Right lobe of liver (tissue), 6 donors: ENCODE results near the gene GFI1B. TPM values are rescaled to one million over a fixed set of nuclear protein-coding genes. Genes with fewer than 3 reads are reported as not detected.
"Not testable (repeated sequence)": the region's sequence is repeated elsewhere in the genome, so short reads cannot be mapped to it uniquely, and the experiment has no call there.

Experiments
- ATAC-seq, 4 donors: fragments of 200-7000 bp; cut with Tn5 transposase; one replicate each; pipeline ENCODE4 v1.9.1; 2020; ENCODE audit warnings: mild to moderate bottlenecking in 4 of 4, moderate library complexity in 4 of 4
- DNase-seq, 3 donors: peaks; one replicate each; pipeline ENCODE4 v3.0.0-alpha.2; 2020
- H3K27ac ChIP-seq, 3 donors: fragments of 200-600 bp; one replicate each; pipeline ENCODE4 v1.8.0; 2022
- H3K27me3 ChIP-seq, 2 donors: fragments of 200-600 bp; one replicate each; pipeline ENCODE4 v1.8.0; 2022
- H3K36me3 ChIP-seq, 4 donors: fragments of 200-600 bp; sonication (generic) in 1 of 4; one replicate each; pipeline versions ENCODE4 v1.5.1 to v1.8.0; 2017 to 2022; ENCODE audit warnings: control low read depth in 1 of 4
- H3K4me1 ChIP-seq, 4 donors: fragments of 200-600 bp; sonication (generic) in 1 of 4; one replicate each; pipeline versions ENCODE4 v1.5.1 to v1.8.0; 2017 to 2022; ENCODE audit warnings: control low read depth in 1 of 4
- H3K4me3 ChIP-seq, 3 donors: fragments of 200-600 bp; one replicate each; pipeline ENCODE4 v1.8.0; 2022
- H3K9me3 ChIP-seq, 4 donors: fragments of 200-600 bp; sonication (generic) in 1 of 4; one replicate each; pipeline versions ENCODE4 v1.5.1 to v1.8.0; 2017 to 2022; ENCODE audit warnings: control low read depth in 1 of 4
- POLR2A ChIP-seq: fragments of 450-650 bp; IDR thresholded peaks from one replicate; pipeline ENCODE4 v1.6.1; 2017; ENCODE audit warnings: antibody characterized with exemption, mild to moderate bottlenecking
- whole genome bisulfite sequencing: methylation state at CpG from one replicate; pipeline ENCODE4 v1.1.6; 2018; ENCODE audit warnings: low coverage, low lambda C conversion rate; ENCODE audit not compliant: insufficient coverage; ENCODE audit errors: missing lambda C conversion rate; 5-methylcytosine and 5-hydroxymethylcytosine counted together
- intact Hi-C, 2 donors: fragments of 100-400 bp; cut with DNase I; formaldehyde crosslinking; loops; one replicate each; pipeline versions ENCODE4 v1.11.2 to v1.14.1; 2022
- total RNA-seq, 6 experiments: library from RNA; depleted of rRNA in 2 of 6; stranded (reverse); fragments of >200 nt in 2 of 6; fragmentation: NEBNext Ultra II Directional in 3 of 6; extraction: Animal tissue kit (Norgen Biotek cat#: 25700) in 3 of 6; gene quantifications; one replicate each; pipeline versions ENCODE4 v1.1.0 to v1.2.4, GENCODE V29; 2016 to 2023
- TF ChIP-seq, protein P1 (sequence below), 4 donors: fragments of 200-600 bp in 3 of 4; fragments of 450-650 bp in 1 of 4; IDR thresholded peaks; one replicate each; pipeline versions ENCODE4 v1.5.1 to v1.8.0; 2016 to 2022; ENCODE audit warnings: antibody characterized with exemption in 4 of 4, mild to moderate bottlenecking in 2 of 4
- donor health status: DM: no; HTN: yes; CAD: no.
- donor health status: DM: no; HTN: no; CAD: no.
- donor health status: DM: no; HTN: no; CAD: no.
- donor health status: DM: no; HTN: yes; CAD: no.
- donor health status: DM: no; HTN: yes; CAD: no.

GFI1B gene
- total RNA-seq, 6 experiments from 2014 or later: 0.24 to 0.64 (median 0.39) TPM; not detected in 3

DNA sequence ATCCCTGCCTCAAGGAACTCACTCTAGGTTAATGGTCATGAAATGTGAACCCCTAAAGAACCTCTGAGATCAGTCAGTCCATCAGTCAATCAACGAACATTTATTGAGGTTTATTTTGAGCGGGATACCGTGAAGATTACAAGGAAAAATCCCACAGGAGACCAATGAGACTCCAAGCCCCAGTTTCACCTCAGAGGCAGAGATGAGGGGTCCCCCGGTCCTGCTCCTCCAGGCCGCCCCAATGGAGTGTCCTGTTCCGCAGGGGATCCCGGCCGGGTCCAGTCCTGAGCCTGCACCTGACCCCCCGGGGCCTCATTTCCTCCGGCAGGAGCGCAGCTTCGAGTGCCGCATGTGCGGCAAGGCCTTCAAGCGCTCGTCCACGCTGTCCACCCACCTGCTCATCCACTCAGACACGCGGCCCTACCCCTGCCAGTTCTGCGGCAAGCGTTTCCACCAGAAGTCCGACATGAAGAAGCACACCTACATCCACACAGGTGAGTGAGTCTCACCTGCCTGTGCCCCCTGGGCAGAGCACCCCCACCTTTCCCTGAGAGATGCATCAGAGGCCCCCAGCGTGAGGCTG lies 11.0 kb downstream of the GFI1B start:
- Histone ChIP-seq H3K9me3 (no peaks in the 10 kb centered on the region), H3K36me3 (no peaks in the 10 kb centered on the region), H3K4me1 (no peaks in the 10 kb centered on the region), H3K27ac (no peak overlapping the region), H3K4me3 (no peak overlapping the region), H3K27me3 (no peaks in the 10 kb centered on the region)
- intact Hi-C loops: no loop called here
- no peak for ATAC-seq
- DNase-seq: no peak
- 76% methylated on average over 6 of the region's 23 CpGs for WGBS
- TF ChIP-seq, protein P1, sequence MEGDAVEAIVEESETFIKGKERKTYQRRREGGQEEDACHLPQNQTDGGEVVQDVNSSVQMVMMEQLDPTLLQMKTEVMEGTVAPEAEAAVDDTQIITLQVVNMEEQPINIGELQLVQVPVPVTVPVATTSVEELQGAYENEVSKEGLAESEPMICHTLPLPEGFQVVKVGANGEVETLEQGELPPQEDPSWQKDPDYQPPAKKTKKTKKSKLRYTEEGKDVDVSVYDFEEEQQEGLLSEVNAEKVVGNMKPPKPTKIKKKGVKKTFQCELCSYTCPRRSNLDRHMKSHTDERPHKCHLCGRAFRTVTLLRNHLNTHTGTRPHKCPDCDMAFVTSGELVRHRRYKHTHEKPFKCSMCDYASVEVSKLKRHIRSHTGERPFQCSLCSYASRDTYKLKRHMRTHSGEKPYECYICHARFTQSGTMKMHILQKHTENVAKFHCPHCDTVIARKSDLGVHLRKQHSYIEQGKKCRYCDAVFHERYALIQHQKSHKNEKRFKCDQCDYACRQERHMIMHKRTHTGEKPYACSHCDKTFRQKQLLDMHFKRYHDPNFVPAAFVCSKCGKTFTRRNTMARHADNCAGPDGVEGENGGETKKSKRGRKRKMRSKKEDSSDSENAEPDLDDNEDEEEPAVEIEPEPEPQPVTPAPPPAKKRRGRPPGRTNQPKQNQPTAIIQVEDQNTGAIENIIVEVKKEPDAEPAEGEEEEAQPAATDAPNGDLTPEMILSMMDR (IDR thresholded peaks at IDR 0.05): no peak
- TF ChIP-seq POLR2A: no peak

- H3K27ac ChIP-seq, H3K36me3 ChIP-seq, intact Hi-C loops, ATAC-seq, H3K27me3 ChIP-seq, H3K4me3 ChIP-seq, H3K9me3 ChIP-seq, H3K4me1 ChIP-seq, DNase-seq: not testable (repeated sequence)
- WGBS: 58% methylated on average over 4 of the region's 4 CpGs
These were observed 11.6 kb downstream of the GFI1B start for GRCh38 chr9:132989998-132990557.

DNA sequence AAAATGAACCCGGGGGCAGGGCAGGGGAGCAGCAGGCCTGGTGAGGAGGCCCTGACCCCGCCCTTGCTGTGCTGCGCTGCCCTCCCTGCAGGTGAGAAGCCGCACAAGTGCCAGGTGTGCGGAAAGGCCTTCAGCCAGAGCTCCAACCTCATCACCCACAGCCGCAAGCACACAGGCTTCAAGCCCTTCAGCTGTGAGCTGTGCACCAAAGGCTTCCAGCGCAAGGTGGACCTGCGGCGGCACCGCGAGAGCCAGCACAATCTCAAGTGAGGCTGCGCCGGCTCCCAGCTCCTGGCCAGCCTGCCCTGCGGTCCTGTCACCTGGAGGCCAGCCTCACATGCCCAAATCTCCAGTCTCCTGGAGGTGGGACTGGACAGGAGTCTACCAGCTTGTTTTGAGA lies 12.3 kb downstream of the GFI1B start:
- no peaks in the 10 kb centered on the region for H3K9me3 ChIP-seq
- WGBS: 75% methylated on average over 5 of the region's 14 CpGs
- no peaks in the 10 kb centered on the region for H3K36me3 ChIP-seq
- H3K4me3 ChIP-seq: no peak overlapping the region
- peak in 1 of 4 donors; percentile 9 for ATAC-seq
- H3K4me1 ChIP-seq: no peaks in the 10 kb centered on the region
- no peak for TF ChIP-seq POLR2A
- TF ChIP-seq, protein P1 (IDR thresholded peaks at IDR 0.05): no peak
- no peak for DNase-seq
- intact Hi-C loops: no loop called here
- H3K27ac ChIP-seq: no peak overlapping the region
- H3K27me3 ChIP-seq: no peaks in the 10 kb centered on the region

DNA sequence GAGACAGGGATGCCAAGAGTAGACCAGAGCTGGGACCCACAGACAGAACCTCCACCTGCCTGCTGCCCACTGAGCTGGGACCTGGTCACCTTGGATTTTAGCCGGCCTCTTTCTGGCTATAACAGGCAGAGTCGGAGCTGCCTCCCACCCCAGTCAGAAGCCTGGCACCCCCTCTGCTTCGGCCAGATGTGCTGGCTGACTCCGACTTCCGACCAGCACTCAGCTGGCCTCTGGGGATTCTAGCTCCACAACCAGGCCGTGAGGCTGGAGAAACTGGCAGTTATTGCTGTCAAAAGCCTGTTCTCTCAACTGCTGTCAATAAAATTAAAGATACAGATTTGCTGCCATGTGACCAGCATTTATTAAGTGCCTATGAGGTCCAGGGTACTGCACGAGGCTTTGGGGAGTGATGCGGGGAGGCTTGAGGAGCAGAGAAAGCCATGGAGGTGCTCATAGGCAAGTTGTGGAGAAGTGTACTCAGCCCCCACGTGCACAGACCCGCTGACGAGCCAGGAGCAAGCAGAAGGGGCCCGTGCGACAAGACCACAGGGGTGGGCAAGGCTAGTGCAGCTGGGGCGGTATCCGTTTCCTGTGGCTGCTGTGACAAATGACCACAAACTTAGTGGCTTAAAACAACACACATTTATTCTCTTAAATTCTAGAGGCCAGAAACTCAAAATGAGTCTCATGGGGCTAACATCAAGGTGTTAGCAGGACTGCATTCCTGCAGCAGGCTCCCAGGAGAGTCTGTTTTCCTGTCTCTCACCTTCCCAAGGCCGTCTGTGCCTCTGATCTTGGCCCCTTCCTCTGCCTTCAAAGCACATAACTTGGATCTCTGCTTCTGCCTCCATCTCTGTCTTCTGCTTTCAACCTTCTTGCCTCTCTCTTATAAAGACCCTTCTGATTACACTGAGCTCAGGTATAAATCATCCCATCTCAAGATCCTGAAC lies 13.1 kb downstream of the GFI1B start:
- ATAC-seq: no peak
- WGBS: 35% methylated on average over 9 of the region's 16 CpGs
- DNase-seq: no peak
- Histone ChIP-seq H3K27ac (no peak overlapping the region), H3K27me3 (no peaks in the 10 kb centered on the region), H3K9me3 (no peaks in the 10 kb centered on the region), H3K4me3 (no peak overlapping the region), H3K4me1 (no peaks in the 10 kb centered on the region), H3K36me3 (no peaks in the 10 kb centered on the region)
- intact Hi-C loops: no loop called here
- TF ChIP-seq POLR2A: no peak
- TF ChIP-seq, protein P1 (IDR thresholded peaks at IDR 0.05): no peak

DNA sequence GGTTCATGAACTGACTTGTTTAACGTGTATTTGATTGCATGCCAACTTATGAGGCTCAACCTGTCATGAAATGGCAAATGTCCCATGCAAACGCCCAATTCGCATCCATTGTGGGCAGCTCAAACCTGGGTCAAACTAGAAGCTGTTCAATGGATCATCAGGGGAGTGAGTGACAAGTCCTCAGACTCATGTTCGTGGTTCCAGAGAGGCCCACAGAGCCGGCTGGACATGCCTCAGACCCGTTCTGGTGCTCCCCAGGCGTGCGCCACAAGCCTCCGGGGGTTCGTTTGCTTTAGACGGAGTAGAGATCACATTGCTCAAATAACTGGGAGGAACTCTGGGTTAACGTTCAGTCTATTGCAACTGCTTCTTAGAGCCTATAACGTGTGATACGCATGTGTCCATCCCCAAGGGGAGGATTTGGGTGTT lies 15.0 kb downstream of the GFI1B start:
- H3K4me1 ChIP-seq: no peaks in the 10 kb centered on the region
- no peaks in the 10 kb centered on the region for H3K27me3 ChIP-seq
- ATAC-seq: no peak
- intact Hi-C loops: no loop called here
- no peaks in the 10 kb centered on the region for H3K36me3 ChIP-seq
- H3K27ac ChIP-seq: no peak overlapping the region
- H3K4me3 ChIP-seq: no peak overlapping the region
- DNase-seq: no peak
- H3K9me3 ChIP-seq: no peaks in the 10 kb centered on the region
- WGBS: 44% methylated on average over 6 of the region's 14 CpGs
- TF ChIP-seq POLR2A: no peak
- TF ChIP-seq, protein P1 (IDR thresholded peaks at IDR 0.05): no peak
